HPDE6-E6E7 (cell line): ENCODE data around the gene IGFBP4.

ENCODE experiments used
- DNase-seq: peaks from one replicate; pipeline ENCODE4 v3.0.0; 2011; ENCODE audit warnings: missing footprints; ENCODE audit errors: extremely low spot score

The IGFBP4 gene

GRCh38 chr17:40471846-40472732, 28.8 kb downstream of the IGFBP4 start:
- no peak for DNase-seq

GRCh38 chr17:40472733-40473452, 29.6 kb downstream of the IGFBP4 start:
- DNase-seq: no peak

- no peak for DNase-seq
Observed at GRCh38 chr17:40473573-40474365, 30.5 kb downstream of the IGFBP4 start.

GRCh38 chr17:40474419-40475002, 31.3 kb downstream of the IGFBP4 start:
- DNase-seq: no peak

GRCh38 chr17:40475234-40475908, 32.1 kb downstream of the IGFBP4 start:
- DNase-seq: no peak

- DNase-seq: no peak
Observed at GRCh38 chr17:40477796-40478195, 34.5 kb downstream of the IGFBP4 start.

- no peak for DNase-seq
Observed at GRCh38 chr17:40478486-40478885, 35.2 kb downstream of the IGFBP4 start.

GRCh38 chr17:40479754-40480480, 36.7 kb downstream of the IGFBP4 start:
- DNase-seq: no peak

GRCh38 chr17:40480501-40481003, 37.3 kb downstream of the IGFBP4 start:
- DNase-seq: no peak

- no peak for DNase-seq
Observed at GRCh38 chr17:40481106-40481505, 37.9 kb downstream of the IGFBP4 start.

GRCh38 chr17:40482722-40483121, 39.5 kb downstream of the IGFBP4 start:
- no peak for DNase-seq

- no peak for DNase-seq
Observed at GRCh38 chr17:40483679-40484078, 40.4 kb downstream of the IGFBP4 start.

GRCh38 chr17:40484285-40484972, 41.2 kb downstream of the IGFBP4 start:
- no peak for DNase-seq

GRCh38 chr17:40484973-40485530, 41.8 kb downstream of the IGFBP4 start:
- no peak for DNase-seq

GRCh38 chr17:40485851-40486521, 42.7 kb downstream of the IGFBP4 start:
- DNase-seq: no peak

- DNase-seq: no peak
Observed at GRCh38 chr17:40486522-40487370, 43.5 kb downstream of the IGFBP4 start.

- no peak for DNase-seq
Observed at GRCh38 chr17:40487371-40488020, 44.2 kb downstream of the IGFBP4 start.
